GM12801 (cell line): ENCODE results near the gene ZNRF2.

ENCODE experiments used
- TF ChIP-seq, protein P1 (sequence below): IDR thresholded peaks from one replicate; pipeline ENCODE4 v1.5.1; 2011; ENCODE audit warnings: control low read depth; ENCODE audit not compliant: insufficient read length; ENCODE audit errors: extremely low read depth

The ZNRF2 gene

DNA sequence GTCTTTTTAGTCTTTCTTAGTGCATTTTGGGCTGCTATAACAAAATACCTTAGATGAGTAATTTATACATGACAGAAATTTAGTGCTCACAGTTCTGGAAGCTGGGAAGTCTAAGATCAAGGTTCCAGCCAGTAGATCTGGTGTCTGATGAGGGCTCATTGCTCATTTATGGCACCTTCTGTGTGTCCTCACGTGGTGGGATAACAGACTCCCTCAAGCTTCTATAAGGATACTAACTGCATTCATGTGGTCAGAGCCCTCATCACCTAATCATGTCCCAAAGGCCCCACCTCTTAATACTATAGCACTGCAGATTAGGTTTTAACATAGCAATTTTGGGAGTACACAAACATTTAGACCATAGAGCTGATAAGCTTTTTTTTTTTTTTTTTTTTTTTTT lies 80.4 kb downstream of the ZNRF2 start:
- TF ChIP-seq, protein P1, sequence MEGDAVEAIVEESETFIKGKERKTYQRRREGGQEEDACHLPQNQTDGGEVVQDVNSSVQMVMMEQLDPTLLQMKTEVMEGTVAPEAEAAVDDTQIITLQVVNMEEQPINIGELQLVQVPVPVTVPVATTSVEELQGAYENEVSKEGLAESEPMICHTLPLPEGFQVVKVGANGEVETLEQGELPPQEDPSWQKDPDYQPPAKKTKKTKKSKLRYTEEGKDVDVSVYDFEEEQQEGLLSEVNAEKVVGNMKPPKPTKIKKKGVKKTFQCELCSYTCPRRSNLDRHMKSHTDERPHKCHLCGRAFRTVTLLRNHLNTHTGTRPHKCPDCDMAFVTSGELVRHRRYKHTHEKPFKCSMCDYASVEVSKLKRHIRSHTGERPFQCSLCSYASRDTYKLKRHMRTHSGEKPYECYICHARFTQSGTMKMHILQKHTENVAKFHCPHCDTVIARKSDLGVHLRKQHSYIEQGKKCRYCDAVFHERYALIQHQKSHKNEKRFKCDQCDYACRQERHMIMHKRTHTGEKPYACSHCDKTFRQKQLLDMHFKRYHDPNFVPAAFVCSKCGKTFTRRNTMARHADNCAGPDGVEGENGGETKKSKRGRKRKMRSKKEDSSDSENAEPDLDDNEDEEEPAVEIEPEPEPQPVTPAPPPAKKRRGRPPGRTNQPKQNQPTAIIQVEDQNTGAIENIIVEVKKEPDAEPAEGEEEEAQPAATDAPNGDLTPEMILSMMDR: no peak

DNA sequence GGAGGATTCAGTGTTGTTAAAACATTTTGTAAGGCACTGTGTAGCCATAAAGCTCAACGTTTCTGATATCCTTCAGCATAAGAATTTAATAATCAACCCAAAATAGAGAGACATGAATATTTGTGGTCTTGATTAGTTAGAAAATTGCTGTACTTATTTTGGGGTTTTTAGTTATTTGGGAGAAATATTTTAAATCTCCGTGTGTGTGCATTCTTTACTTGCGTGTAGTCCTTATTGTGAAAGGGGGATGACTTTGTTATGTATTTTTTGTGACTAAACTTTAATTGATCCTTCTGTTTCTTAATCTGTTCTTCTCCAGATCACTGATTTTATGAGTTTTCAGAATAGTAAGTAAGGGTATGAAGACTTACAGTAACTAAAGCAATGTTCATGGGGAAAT lies 81.2 kb downstream of the ZNRF2 start:
- TF ChIP-seq, protein P1: no peak

DNA sequence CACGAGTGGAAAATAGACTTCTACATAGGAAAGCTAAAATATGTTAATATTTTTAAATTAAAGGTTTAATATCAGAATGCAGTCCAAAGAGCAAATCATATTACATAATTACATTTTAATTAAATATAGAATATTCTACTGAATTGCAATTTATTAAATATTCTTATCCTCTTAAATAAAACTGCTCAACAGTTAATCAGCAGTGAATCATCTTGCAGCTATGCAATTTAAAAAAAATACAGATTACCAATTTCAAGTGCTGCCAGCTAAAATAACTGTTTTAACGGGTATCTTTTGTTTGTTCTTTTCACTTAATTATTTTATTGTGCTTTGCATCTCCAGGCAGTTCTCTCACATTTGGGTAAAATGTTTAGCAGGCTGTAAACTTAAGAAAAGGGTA lies 82.2 kb downstream of the ZNRF2 start:
- TF ChIP-seq, protein P1: no peak

DNA sequence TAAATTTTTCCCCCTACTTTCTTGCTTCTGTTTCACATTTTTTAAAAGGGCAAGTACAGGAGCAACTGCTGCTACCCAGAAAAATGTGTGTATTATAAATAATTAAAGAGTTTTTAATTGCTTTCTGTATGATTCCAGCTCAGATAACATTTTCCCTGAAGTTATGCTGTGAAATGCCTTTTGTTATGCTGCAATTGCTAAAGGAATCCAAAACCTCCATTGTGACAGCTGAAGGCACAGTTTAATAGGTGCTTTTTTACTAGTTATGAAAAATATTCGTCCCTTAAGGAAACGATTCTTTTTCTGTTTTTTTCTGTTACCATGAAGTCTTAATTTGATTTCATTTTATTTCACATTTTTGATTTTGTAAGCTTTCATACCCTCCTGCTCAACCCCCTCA lies 83.2 kb downstream of the ZNRF2 start:
- TF ChIP-seq, protein P1: no peak

DNA sequence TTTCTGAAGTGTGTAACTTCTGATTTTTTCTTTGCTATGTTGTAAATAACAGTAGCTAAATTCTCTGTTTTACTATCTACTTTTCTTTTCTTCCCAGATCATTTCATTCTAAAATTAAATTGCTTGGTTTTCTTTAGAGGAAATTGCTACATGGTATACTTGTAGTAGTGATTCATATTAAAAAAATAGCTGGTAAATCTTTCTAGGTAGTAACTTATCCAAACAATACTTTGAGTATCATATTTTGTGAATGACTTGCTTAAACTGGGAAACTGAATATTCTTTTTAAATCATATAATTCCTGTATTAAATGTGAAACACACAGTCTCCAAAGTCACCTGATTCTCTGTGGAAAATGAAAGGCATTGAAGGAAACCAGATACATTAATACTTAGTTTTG lies 85.5 kb downstream of the ZNRF2 start:
- TF ChIP-seq, protein P1: no peak

DNA sequence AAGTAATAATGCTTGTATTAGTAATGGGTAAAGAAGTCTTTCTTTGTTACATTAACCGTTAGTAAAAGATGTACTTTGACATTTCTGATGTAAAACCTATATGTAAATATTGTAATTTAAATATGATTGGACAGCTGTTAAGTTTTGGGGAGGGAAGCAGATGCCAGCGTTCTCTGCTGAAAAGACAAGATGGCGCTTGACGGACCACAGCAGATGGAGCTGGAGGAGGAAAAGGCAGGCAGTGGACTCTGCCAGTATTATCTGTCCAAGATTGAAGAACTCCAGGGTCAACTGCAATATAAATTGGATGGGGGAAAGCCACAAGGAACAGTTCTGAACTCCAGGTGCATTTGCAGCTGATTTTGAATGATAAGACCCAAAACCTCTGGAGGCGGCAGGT lies 86.9 kb downstream of the ZNRF2 start:
- TF ChIP-seq, protein P1: no peak

DNA sequence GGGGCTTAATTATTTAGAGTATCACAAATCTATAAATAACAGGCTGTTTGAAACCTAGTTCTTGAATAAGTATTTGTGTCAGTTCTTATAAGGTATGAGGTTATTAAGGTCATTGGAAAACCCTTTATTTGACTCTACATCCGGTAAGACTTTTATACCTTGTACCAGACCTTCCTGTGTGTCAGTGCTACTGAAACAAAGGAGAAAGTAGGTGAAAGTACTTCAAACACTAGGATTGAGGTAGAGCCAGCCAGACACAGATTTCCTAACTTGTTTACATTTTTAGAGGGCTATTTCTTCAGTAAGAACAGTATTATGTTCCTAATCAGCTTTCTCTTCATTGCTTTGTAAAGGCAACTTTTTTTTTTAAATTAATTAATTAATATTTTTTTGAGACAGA lies 93.9 kb downstream of the ZNRF2 start:
- TF ChIP-seq, protein P1: no peak

DNA sequence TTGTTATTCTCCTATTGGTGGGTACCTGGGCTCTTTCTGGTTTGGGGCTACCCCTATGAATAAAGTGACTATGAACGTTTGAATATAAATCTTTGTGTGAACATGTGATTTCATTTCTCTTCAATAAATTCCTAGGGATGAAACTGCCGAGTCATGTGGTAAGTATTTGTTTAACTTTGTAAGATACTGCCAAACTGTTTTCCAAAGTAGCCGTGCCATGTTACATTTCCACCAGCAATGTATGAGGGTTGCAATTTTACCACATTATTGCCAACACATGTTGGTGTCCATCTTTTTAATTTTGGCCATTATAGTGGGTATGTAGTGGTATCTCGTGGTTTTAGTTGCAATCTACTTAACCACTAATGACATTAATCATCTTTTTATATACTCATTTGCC lies 94.7 kb downstream of the ZNRF2 start:
- TF ChIP-seq, protein P1: no peak
